Stomach (tissue), 9 donors: ENCODE measurements around the gene P2RX7. TPM values are rescaled to one million over a fixed set of nuclear protein-coding genes. Genes with fewer than 3 reads are reported as not detected.

Source experiments
- DNase-seq, 2 donors: peaks; one replicate each; pipeline versions ENCODE4 v3.0.0 to v3.0.0-alpha.2; 2013 to 2019
- H3K27ac ChIP-seq, 5 donors: fragments of 200-600 bp in 4 of 5; sonication (generic) in 4 of 5; one replicate each; pipeline ENCODE4 v1.5.1; 2013 to 2019; ENCODE audit warnings: mild to moderate bottlenecking in 1 of 5, moderate library complexity in 1 of 5
- H3K27me3 ChIP-seq, 3 donors: fragments of 200-600 bp; sonication (generic); one replicate each; pipeline ENCODE4 v1.5.1; 2017 to 2019; ENCODE audit warnings: mixed run types in 1 of 3
- H3K36me3 ChIP-seq, 4 donors: fragments of 200-600 bp; sonication (generic); 1 replicate in 3 of 4; 2 replicates in 1 of 4; pipeline ENCODE4 v1.5.1; 2016 to 2019
- H3K4me1 ChIP-seq, 4 donors: fragments of 200-600 bp; sonication (generic); one replicate each; pipeline ENCODE4 v1.5.1; 2016 to 2019
- H3K4me3 ChIP-seq, 4 donors: fragments of 200-600 bp; sonication (generic) in 3 of 4; one replicate each; pipeline ENCODE4 v1.5.1; 2016 to 2019; ENCODE audit warnings: mild to moderate bottlenecking in 1 of 4
- H3K9me3 ChIP-seq, 4 donors: fragments of 200-600 bp; sonication (generic); one replicate each; pipeline ENCODE4 v1.5.1; 2016 to 2019
- CTCF ChIP-seq, 7 experiments: fragments of 450-650 bp in 4 of 7; fragments of 200-600 bp in 3 of 7; sonication (generic) in 3 of 7; IDR thresholded peaks; one replicate each; pipeline ENCODE4 v1.5.1; 2016 to 2019; ENCODE audit warnings: antibody characterized with exemption in 7 of 7, control low read depth in 2 of 7, mild to moderate bottlenecking in 1 of 7
- EP300 ChIP-seq: sonication (generic); formaldehyde crosslinking; IDR thresholded peaks from one replicate; pipeline ENCODE4 v1.6.1; 2017; ENCODE audit warnings: antibody characterized with exemption
- POLR2A ChIP-seq, 4 donors: fragments of 450-650 bp; IDR thresholded peaks; one replicate each; pipeline ENCODE4 v1.6.1; 2016; ENCODE audit warnings: antibody characterized with exemption in 4 of 4, control low read depth in 2 of 4, mild to moderate bottlenecking in 1 of 4, moderate library complexity in 1 of 4
- POLR2AphosphoS5 ChIP-seq, 3 donors: sonication (generic); formaldehyde crosslinking; IDR thresholded peaks; one replicate each; pipeline ENCODE4 v1.6.1; 2016; ENCODE audit warnings: antibody characterized with exemption in 3 of 3
- WGBS, 5 donors: extraction: QIAGEN DNeasy Blood & Tissue Kit in 3 of 5; methylation state at CpG; one replicate each; pipeline versions ENCODE4 v1.1.5 to v1.1.7; 2013 to 2018; 5-methylcytosine and 5-hydroxymethylcytosine counted together
- intact Hi-C: fragments of 100-400 bp; cut with DNase I; formaldehyde crosslinking; loops from one replicate; pipeline ENCODE4 v1.15.1; 2023; ENCODE audit warnings: low total_unique reads
- polyA plus RNA-seq, 3 donors: library from polyadenylated mRNA; stranded (reverse); fragments of 200-250 nt; gene quantifications; one replicate each; pipeline ENCODE4 v1.2.3, GENCODE V29; 2013
- total RNA-seq, 5 donors: library from RNA; depleted of rRNA; stranded (reverse); fragments of >200 nt; gene quantifications; one replicate each; pipeline versions ENCODE4 v1.1.0 to v1.2.3, GENCODE V29; 2014 to 2016
- donor health status: healthy with polysubstance abuse.
- donor health status: Bipolar disorder and iron deficiency.
- donor health status: healthy.

P2RX7 gene
- total and polyA plus RNA-seq, 8 donors, result 0.31 to 2.2 (median 0.95) TPM; not detected in 2

DNA sequence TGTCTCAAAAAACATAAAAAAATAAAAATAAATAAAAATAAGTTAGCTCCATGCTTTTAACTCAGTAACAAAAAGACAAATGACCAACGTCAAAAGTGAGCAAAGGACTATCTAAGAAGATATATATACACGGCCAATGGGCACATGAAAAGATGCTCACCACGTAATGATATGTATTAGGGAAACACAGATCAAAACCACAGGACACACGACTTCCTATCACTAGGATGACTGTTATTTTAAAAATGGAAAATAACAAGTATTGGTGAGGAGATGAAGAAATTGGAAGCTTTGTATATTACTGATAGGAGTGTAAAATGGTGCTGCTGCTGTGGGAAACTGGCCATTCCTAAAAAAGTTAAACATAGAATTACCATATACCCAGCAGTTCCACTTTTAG, 20.2 kb upstream of the P2RX7 start:
- no peak overlapping the region for H3K27ac ChIP-seq
- peaks cover 0 to 17% (median 0%) of the 10 kb centered on the region in 4 donors for H3K4me1 ChIP-seq
- WGBS, 5 donors, result 58 to 84% (median 68%) methylated on average over 4 of the region's 4 CpGs
- H3K4me3 ChIP-seq, result no peak overlapping the region
- TF ChIP-seq POLR2AphosphoS5 (IDR thresholded peaks at IDR 0.05), result no peak
- TF ChIP-seq POLR2A (IDR thresholded peaks at IDR 0.05), result no peak
- TF ChIP-seq EP300, result no peak
- TF ChIP-seq CTCF (IDR thresholded peaks at IDR 0.05), result no peak
- H3K9me3 ChIP-seq, result no peaks in the 10 kb centered on the region
- H3K27me3 ChIP-seq, result no peaks in the 10 kb centered on the region
- intact Hi-C loops, result loop anchor here (10.0 kb wide), 1 partner anchor 112 kb away; no protein-coding TSS in a partner anchor
- DNase-seq, result no peak
- no peaks in the 10 kb centered on the region for H3K36me3 ChIP-seq

- no peak for DNase-seq
- intact Hi-C loops, result loop anchor here (10.0 kb wide), 1 partner anchor 112 kb away; no protein-coding TSS in a partner anchor
- Histone ChIP-seq H3K27ac (no peak overlapping the region), H3K36me3 (no peaks in the 10 kb centered on the region), H3K4me3 (no peak overlapping the region), H3K9me3 (no peaks in the 10 kb centered on the region), H3K27me3 (no peaks in the 10 kb centered on the region), H3K4me1 (peaks cover 0 to 17% (median 0%) of the 10 kb centered on the region in 4 donors)
- 64 to 92% (median 81%) methylated on average over 4 of the region's 4 CpGs for WGBS, 5 donors
- TF ChIP-seq CTCF (IDR thresholded peaks at IDR 0.05) (no peak), POLR2AphosphoS5 (IDR thresholded peaks at IDR 0.05) (no peak), EP300 (no peak), POLR2A (IDR thresholded peaks at IDR 0.05) (no peak)
These were observed 19.6 kb upstream of the P2RX7 start for GRCh38 chr12:121113057-121113456.

DNA sequence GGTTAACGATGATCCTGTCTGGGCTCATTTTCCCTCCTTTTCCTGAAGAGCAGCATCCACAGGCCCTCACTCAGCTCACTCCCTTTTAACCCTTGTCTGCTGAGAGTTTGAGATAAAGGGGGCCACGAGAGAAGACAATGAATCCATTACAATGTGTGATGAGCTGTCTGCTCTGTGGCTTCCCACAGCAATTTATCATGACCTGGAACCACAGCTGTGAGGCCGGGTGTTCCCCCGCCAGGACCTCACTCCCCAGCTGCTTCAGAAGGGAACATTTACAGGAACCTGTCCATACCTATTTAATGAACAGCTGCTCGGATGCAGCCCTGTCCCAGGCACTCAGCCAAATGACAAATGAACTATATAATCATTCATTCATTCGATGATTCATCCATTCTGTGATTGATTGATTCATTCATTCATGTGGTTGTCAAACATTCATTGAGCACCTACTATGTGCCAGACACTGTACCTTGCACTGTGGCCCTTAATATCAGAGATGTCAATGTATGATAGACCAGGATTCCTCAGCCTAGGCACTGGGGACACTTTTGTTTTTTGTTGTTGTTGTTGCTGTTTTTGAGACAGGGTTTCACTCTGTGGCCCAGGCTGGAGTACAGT, 18.5 kb upstream of the P2RX7 start:
- Histone ChIP-seq H3K27me3 (no peaks in the 10 kb centered on the region), H3K4me3 (no peak overlapping the region), H3K9me3 (no peaks in the 10 kb centered on the region), H3K27ac (no peak overlapping the region), H3K36me3 (no peaks in the 10 kb centered on the region), H3K4me1 (peaks cover 0 to 17% (median 0%) of the 10 kb centered on the region in 4 donors)
- TF ChIP-seq EP300 (no peak), POLR2A (IDR thresholded peaks at IDR 0.05) (no peak), CTCF (IDR thresholded peaks at IDR 0.05) (no peak), POLR2AphosphoS5 (IDR thresholded peaks at IDR 0.05) (no peak)
- no peak for DNase-seq
- intact Hi-C loops, result loop anchor here (10.0 kb wide), 1 partner anchor 111 kb away; no protein-coding TSS in a partner anchor
- WGBS, 5 donors, result 48 to 63% (median 57%) methylated on average over 6 of the region's 6 CpGs

- H3K36me3 ChIP-seq, result no peaks in the 10 kb centered on the region
- DNase-seq, result no peak
- TF ChIP-seq POLR2A (IDR thresholded peaks at IDR 0.05), result no peak
- TF ChIP-seq CTCF (IDR thresholded peaks at IDR 0.05), result no peak
- no peak for TF ChIP-seq POLR2AphosphoS5 (IDR thresholded peaks at IDR 0.05)
- TF ChIP-seq EP300, result no peak
- H3K4me3 ChIP-seq, result no peak overlapping the region
- H3K27ac ChIP-seq, result no peak overlapping the region
- H3K27me3 ChIP-seq, result no peaks in the 10 kb centered on the region
- no peaks in the 10 kb centered on the region for H3K9me3 ChIP-seq
- peaks cover 0 to 17% (median 0%) of the 10 kb centered on the region in 4 donors for H3K4me1 ChIP-seq
- WGBS, 5 donors, result 65 to 81% (median 76%) methylated on average over 2 of the region's 2 CpGs
- intact Hi-C loops, result loop anchor here (10.0 kb wide), 1 partner anchor 110 kb away; no protein-coding TSS in a partner anchor
These were observed 17.9 kb upstream of the P2RX7 start for GRCh38 chr12:121114806-121115205.
